ENCODE measurements around the gene FOCAD.

Gene FOCAD

DNA sequence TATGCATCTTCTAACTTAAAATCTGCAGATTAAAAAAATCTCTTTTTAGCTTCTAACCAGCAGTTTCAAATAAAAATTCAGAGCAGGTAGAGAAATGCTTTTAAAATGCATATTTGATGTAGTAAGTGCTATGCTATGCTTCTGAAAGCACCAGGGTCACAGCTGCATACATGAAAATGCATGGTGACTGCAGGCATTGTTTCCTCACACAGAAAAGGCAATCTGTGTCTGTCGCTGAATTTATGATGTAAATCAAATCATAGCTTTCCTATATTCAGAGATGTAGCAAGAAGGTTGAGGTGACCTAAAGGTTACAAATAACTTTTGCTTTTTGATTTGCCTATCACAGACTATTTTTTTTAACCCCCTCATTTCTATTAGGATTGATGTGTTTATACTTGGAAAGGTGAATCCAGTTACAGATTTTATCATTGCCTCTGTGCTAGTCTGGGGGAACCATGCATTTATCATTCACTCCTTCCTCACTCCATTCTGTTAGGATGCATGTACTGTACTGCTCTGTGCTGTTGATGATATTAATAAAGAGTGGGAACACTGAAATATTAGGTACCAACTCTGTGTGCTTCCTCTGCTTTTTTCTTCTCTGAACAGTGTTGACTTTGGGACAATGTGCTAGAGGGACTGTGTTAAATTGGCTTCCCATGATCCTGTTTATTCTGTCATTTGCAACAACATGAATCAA lies 65.6 kb downstream of the FOCAD start:
- TF ChIP-seq, protein P1, sequence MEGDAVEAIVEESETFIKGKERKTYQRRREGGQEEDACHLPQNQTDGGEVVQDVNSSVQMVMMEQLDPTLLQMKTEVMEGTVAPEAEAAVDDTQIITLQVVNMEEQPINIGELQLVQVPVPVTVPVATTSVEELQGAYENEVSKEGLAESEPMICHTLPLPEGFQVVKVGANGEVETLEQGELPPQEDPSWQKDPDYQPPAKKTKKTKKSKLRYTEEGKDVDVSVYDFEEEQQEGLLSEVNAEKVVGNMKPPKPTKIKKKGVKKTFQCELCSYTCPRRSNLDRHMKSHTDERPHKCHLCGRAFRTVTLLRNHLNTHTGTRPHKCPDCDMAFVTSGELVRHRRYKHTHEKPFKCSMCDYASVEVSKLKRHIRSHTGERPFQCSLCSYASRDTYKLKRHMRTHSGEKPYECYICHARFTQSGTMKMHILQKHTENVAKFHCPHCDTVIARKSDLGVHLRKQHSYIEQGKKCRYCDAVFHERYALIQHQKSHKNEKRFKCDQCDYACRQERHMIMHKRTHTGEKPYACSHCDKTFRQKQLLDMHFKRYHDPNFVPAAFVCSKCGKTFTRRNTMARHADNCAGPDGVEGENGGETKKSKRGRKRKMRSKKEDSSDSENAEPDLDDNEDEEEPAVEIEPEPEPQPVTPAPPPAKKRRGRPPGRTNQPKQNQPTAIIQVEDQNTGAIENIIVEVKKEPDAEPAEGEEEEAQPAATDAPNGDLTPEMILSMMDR (IDR thresholded peaks at IDR 0.05; ENCODE audit: low read depth, low read length), result no peak
- no peaks in the 10 kb centered on the region for H3K27me3 ChIP-seq
- H3K4me1 ChIP-seq, result peaks cover 16% of the 10 kb centered on the region
- H3K36me3 ChIP-seq, result no peaks in the 10 kb centered on the region
- H3K4me3 ChIP-seq (ENCODE audit: low read depth, low read length), result no peak overlapping the region
- no peak for DNase-seq
- no peaks in the 10 kb centered on the region for H3K9me3 ChIP-seq

DNA sequence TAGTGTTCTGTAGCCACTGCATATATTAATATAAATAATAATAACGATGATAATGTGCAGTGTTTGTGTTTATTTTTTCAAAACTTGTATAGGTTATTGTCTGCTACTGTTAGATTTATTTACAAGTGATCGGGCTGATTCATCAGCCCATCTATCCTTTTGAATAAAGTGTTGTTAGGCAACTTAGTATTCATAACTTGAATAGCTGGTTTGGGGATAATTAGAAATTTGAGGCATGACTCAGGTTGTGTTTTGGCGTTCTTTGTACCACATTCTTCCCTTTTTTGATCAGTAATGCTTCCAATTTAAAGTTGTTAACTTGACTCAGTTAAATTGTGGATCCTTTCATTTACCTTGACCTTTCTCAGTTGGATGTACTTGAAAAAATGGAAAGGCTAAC lies 69.7 kb downstream of the FOCAD start:
- H3K9me3 ChIP-seq, result no peaks in the 10 kb centered on the region
- no peaks in the 10 kb centered on the region for H3K27me3 ChIP-seq
- H3K36me3 ChIP-seq, result 0 out of 2 replicates have a peak, but pooled peaks cover 3% of the 10 kb centered on the region
- DNase-seq, result no peak
- H3K4me1 ChIP-seq, result peaks cover 16% of the 10 kb centered on the region
- TF ChIP-seq, protein P1 (IDR thresholded peaks at IDR 0.05; ENCODE audit: low read depth, low read length), result no peak
- no peak overlapping the region for H3K4me3 ChIP-seq (ENCODE audit: low read depth, low read length)

DNA sequence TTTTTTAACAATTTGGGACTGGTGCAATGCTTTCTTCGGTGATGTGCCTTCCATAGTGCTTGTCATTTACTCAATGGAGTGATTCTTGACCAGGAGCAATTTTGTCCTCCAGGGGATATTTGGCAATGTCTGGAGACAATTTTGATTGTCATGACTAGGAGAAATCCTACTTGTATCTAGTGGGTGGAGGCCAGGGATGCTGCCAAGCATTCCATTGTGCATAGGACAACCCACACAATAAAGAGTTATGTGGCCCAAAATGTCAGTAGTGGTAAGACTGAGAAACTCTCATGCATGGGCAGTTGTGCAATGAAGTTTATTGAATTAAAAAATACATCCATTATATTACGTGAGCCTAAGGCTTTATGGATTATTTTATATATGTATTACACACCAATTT lies 70.5 kb downstream of the FOCAD start:
- H3K36me3 ChIP-seq, result 0 out of 2 replicates have a peak, but pooled peaks cover 3% of the 10 kb centered on the region
- TF ChIP-seq, protein P1 (IDR thresholded peaks at IDR 0.05; ENCODE audit: low read depth, low read length), result no peak
- peaks cover 8% of the 10 kb centered on the region for H3K4me1 ChIP-seq
- no peak overlapping the region for H3K4me3 ChIP-seq (ENCODE audit: low read depth, low read length)
- H3K27me3 ChIP-seq, result no peaks in the 10 kb centered on the region
- H3K9me3 ChIP-seq, result no peaks in the 10 kb centered on the region
- DNase-seq, result no peak

DNA sequence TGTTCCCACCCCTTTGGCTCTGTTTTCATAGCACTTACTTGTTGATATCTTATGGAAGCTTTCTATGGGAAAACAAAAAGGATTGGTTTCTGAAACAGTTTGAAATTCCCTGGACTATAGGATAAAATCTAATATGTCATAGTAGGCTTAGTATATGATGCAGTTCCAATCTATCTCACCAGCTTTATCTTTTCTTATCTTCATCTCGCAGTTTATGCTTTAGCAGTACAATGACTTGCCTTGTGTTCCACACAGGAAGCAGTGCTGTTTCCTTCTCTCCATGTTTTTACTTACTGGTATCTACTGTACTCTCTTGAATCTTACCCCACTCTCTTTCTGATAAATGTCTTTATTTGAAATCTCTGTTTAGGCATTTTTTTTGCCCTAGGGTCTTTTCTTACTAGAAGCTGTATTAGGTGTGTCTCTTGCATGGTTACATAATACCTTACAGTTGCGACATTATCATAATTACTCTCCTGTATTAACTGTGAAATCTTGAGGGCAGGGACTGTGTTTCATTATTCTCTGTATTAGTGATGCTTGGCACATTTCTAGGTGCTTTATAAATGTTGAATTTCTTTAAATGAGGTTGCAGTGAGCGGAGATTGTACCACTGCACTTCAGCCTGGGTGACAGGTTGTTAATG lies 76.3 kb downstream of the FOCAD start:
- Histone ChIP-seq H3K9me3 (no peaks in the 10 kb centered on the region), H3K4me3 (ENCODE audit: low read depth, low read length) (no peak overlapping the region), H3K36me3 (0 out of 2 replicates have a peak, but pooled peaks cover 3% of the 10 kb centered on the region), H3K4me1 (no peaks in the 10 kb centered on the region; the same call in none of the 2 replicates), H3K27me3 (no peaks in the 10 kb centered on the region)
- DNase-seq, result no peak
- TF ChIP-seq, protein P1 (IDR thresholded peaks at IDR 0.05; ENCODE audit: low read depth, low read length), result no peak

DNA sequence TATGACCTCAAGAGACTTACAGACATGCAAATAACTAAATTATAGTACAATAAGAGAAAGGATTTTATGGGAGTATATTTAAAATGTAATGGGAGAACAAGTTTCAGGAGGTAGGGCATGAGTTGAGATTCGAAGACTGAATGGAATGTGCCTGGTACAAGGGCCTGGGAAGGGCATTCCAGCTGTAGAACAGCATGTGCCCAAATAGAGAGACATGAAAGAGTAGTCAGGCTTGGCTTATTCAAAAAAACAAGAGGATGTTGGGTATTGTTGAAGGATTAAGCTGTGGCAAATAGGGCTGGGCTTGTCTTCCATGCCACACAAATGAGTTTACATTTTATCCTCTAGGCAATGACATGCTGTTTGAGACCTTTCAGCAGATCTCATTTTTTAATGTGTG lies 86.9 kb downstream of the FOCAD start:
- Histone ChIP-seq H3K4me1 (no peaks in the 10 kb centered on the region; the same call in 1 of the 2 replicates), H3K36me3 (peaks cover 8% of the 10 kb centered on the region), H3K9me3 (no peaks in the 10 kb centered on the region), H3K4me3 (ENCODE audit: low read depth, low read length) (no peak overlapping the region), H3K27me3 (no peaks in the 10 kb centered on the region)
- TF ChIP-seq, protein P1 (IDR thresholded peaks at IDR 0.05; ENCODE audit: low read depth, low read length), result no peak
- no peak for DNase-seq

DNA sequence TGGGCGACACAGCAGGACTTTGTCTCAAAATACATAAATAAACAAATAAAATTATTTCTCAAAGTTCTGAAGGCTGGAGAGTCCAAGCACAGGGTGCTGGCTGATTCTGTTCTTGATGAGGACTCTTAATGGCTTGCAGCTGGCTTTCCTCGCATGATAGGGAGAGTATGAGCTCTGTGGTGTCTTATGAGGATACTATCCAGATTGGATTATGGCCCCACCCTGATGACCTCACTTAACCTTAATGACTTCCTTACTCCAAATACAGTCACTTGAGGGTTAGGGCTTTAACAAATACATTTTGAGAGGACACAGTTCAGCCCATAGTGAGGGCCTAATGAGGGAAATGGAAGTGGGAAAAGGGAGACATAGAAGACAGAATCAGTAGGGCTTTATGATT lies 87.7 kb downstream of the FOCAD start:
- no peaks in the 10 kb centered on the region for H3K27me3 ChIP-seq
- H3K4me3 ChIP-seq (ENCODE audit: low read depth, low read length), result no peak overlapping the region
- H3K9me3 ChIP-seq, result no peaks in the 10 kb centered on the region
- TF ChIP-seq, protein P1 (IDR thresholded peaks at IDR 0.05; ENCODE audit: low read depth, low read length), result no peak
- H3K36me3 ChIP-seq, result peaks cover 8% of the 10 kb centered on the region
- no peaks in the 10 kb centered on the region; the same call in 1 of the 2 replicates for H3K4me1 ChIP-seq
- DNase-seq, result no peak
